Hepatic stellate cell (primary cell): Measurements from ENCODE around the gene GLG1.
"Not testable (repeated sequence)": the region's sequence is repeated elsewhere in the genome, so short reads cannot be mapped to it uniquely, and the experiment has no call there.

ENCODE experiments used
- DNase-seq: peaks from one replicate; pipeline ENCODE4 v3.0.0; 2011; ENCODE audit warnings: low spot score

GLG1 gene

GRCh38 chr16:74409185-74409981, 197.5 kb downstream of the GLG1 start:
- DNase-seq, result not testable (repeated sequence)

- not testable (repeated sequence) for DNase-seq
Measured at GRCh38 chr16:74407362-74407705, 199.6 kb downstream of the GLG1 start.

GRCh38 chr16:74406600-74407361, 200.1 kb downstream of the GLG1 start:
- DNase-seq, result not testable (repeated sequence)

- DNase-seq, result not testable (repeated sequence)
Measured at GRCh38 chr16:74404148-74404933, 202.6 kb downstream of the GLG1 start.

DNA sequence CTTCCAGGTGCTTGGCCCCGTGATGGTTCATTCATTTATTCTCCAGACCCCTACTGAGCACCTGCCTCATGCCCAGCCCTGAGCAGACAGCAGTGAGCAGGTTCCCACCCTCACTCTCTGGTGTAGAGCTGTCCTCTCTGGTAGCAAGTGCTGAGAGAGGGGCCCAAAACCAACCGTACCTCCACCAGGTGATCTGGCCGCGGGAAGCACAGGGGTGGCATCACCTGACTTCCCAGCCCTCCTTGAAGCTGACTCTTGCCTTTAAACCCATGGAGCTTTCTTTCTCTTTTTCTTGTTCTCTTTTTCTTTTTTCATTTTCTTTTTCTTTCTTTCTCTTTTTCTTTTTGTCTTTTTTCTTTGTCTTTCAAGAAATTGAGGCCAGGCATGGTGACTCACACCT, 206.7 kb downstream of the GLG1 start:
- not testable (repeated sequence) for DNase-seq

DNA sequence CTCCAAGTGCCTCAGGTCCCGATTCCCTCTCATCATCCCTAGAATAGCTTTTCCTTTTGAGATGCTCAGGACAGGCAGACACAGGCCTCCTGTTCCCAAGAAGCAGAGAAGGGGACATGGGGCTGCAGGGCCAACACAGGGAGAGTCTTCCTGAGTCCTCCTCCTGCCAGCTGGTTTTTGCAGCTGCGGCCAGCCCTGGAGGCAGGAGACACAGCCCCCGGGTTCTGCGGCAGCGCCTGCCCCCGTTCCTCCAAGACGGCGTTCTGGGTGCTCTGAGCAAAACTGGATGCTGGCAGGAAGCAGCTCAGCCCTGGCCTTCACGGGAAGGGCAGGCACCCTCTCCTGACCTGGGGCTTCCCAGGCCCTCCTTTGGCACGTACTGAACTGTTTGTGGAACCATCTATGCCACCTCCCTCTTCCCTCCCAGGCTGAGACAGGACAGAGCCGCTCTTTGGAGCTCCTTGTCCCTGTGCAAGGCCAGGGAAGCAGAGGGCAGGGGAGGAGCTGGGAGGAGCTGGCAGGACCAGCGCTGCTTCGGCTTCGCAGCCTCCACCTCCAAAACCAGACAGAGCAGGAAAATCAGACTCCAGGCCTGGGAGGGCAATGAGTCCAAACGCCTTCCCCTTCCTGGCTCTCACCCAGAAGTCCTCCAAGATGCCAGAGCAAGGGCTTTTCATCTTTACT, 208.6 kb downstream of the GLG1 start:
- not testable (repeated sequence) for DNase-seq
